LoVo (cell line): ENCODE data around the gene KLF15.

Experiments used
- DNase-seq: peaks from one replicate; pipeline ENCODE4 v3.0.0-alpha.2; 2016; ENCODE audit warnings: low spot score

KLF15 gene

DNA sequence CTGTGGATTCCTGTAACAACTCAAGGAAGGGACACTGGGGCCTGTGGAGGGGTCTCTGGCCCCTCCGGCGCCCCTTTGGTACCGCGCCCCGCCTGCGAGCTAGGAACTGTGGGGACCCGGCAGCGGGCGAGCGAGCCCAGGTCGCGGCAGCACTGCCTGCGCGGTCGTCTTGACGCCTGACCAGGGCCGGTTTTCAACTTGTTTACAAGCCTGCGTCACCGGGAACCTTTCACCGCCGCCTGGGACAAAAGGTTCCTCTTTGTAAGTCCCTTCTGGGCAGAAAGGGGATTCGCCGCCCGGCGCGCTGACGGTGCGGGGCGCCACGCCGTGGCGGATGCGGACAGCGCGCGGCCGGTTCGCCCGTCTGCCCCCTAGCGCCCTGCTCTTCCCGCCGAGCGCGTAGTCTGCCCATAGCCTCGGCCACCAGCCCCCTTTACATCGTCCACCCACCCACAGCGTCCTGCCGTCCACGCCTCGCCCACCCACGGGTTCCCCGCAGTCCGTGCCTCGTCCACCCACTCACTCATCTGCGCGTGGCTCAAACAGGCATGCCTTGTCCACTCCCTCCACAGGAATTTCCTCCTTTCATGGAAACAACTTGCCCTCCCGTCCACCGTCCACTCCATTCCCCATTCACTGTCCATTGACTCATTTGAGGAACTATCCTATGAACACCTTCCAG is 32.0 kb upstream of the KLF15 start:
- DNase-seq, result peak; percentile 89

DNA sequence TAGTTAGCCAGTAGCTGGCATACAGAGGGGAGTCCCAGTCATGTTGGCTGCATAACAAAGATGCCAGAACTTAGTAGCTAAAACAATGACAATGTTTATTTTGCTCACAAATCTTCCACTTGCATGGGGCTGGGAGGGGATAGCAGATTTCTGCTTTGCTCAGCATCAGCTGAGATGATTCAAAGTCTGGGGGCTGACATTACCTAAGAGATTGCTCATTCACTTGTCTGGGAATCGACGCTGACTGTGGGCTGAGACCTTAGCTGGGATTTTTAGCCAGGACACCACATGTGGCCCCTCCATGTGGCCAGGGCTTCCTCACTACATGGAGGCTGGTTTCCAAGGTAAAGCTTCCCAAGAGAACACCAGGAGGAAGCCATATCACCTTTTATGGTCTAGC is 24.8 kb upstream of the KLF15 start:
- DNase-seq, result no peak

- DNase-seq, result no peak
Observed at GRCh38 chr3:126380011-126380768, 23.0 kb upstream of the KLF15 start.

- no peak for DNase-seq
Observed at GRCh38 chr3:126378341-126378751, 21.1 kb upstream of the KLF15 start.

DNA sequence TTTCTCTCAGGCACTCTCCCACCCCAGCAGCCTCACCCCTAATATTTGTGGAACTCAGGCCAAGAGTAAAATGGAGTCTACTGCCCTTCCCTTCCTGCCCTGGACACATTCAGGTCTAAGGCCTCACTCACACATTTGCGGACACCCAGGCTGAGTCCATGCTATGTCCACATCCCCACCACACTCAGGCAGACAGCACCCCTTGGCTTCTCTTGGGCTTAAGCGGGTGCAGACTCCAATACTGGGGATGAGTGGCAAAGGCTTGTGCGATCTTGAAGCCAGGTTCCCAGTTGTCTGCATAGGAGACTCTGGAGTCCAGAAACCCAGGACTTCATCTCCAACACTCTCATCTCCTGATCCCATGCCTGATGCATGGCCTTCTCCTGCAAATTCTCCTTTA is 20.0 kb upstream of the KLF15 start:
- DNase-seq, result no peak

GRCh38 chr3:126376444-126376843 is 19.2 kb upstream of the KLF15 start:
- DNase-seq, result no peak

DNA sequence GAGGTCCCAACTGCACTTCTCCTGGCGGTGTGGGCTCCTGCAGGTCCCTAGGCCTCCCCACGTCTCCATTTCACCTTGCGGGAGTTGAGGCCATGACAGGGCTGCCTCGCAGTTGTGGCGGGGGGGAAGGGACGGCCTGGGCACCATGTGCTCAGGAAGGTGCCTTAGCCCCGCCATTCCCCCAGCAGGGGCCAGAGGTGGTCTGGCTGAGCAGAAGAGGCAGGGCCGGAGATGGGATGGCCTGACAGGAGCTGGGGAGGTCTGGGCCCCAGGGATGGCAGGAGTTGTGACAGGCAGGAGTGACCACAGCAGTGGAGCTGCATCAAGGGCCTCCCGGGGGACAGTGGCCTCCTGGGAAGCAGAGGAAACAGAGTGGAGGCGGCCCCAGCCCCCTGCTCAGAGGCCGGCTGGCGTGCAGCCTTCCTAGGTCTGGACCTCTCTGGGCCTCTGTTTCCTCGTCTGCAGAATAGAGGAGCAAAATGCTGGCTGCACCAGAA is 18.7 kb upstream of the KLF15 start:
- DNase-seq, result no peak

GRCh38 chr3:126373682-126374601 is 16.7 kb upstream of the KLF15 start:
- no peak for DNase-seq

DNA sequence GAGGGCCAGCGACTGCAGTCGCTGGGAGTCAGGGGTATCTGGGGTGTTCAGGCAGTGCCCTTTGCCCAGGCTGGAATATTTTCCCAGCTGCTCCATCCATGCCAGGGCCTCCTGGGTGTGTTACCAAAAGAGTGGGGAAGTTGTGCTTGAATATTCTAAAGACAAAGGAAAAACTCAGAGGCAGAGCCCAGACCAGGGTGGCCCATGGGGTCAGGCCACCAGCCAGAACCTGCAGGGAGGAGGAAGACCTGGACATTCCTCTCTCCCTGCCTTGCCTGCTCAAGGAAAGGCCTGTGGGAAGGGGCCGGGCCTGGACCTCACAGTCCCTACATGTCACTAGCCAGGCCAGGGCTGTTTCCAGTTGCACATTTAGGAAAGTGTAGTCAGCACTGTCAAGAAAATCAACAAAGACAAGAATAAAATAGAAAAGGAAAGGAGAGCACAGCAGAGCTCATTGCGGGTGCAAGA is 16.0 kb upstream of the KLF15 start:
- no peak for DNase-seq

DNA sequence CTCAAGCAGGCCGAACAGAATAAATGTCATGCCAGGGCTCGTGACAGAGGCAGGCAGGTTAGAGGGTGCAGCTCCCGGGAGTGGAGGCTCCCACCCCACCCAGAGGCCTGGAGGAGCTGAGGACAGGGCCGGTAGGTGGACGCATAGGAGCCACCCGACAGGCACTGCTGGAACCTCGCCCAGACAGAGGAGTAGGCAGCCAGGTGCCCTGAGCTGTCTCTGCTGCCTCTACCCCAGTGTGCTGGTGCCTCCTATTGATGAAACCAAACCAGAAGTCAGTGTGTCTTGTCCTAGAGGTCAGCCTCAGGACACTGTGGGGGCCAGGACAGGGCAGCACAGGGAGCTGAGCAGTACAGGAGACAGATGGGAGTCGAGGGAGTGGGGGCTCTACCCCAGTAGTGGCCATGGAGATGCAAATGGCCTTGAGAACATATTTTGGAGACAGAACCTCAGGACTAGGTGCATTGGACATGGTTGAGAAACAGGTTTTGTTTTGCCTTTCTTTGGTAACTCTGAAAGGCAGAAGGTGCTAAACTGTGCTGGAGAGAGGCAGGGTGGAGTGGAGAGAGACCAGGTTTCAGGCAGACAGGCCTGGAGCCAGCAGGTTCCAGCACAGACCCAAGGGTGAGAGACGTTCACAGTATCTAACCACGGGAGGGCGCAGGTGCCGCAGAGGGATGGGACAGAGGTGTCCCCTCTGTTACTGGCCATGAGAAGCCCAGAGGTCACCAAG is 15.4 kb upstream of the KLF15 start:
- no peak for DNase-seq

- no peak for DNase-seq
Observed at GRCh38 chr3:126371096-126371705, 14.0 kb upstream of the KLF15 start.

GRCh38 chr3:126370606-126371005 is 13.4 kb upstream of the KLF15 start:
- no peak for DNase-seq

DNA sequence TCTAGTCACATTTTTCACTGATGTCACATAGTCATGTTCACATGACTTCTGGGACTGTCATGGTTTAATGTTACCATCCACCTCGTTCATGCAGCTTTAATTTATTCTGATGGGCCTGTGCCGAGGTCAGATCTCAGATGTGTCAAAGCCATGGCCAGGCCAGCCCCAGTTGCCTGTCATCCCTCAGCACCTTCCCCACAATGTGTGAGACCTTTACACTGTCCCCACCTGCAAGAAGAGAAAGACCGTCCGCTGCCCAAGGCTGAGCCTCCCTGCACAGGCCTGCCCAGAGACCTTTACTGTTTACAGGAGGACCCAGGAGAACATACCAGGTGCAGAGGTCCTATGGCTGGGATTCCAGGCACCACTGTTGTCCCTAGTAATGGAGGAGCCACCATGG is 12.8 kb upstream of the KLF15 start:
- no peak for DNase-seq

DNA sequence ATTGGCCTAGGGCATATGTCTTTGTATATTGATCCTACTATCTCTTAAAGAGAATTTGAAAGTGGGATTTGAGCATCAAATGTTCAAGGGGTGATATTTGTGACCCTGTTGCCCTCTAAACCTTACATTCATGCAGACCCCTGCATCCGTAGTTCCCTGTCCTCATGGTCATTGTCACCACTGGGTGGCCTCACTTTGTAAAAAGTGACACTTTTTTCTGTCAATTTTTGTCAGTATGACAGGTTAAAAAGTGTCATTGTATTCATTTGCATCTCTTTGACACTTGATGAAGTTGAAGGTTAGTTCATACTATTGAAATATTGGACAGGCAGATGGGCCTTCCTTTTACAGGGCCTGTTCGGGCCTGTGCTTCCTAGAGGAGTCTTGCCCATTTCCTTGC is 12.3 kb upstream of the KLF15 start:
- DNase-seq, result no peak

DNA sequence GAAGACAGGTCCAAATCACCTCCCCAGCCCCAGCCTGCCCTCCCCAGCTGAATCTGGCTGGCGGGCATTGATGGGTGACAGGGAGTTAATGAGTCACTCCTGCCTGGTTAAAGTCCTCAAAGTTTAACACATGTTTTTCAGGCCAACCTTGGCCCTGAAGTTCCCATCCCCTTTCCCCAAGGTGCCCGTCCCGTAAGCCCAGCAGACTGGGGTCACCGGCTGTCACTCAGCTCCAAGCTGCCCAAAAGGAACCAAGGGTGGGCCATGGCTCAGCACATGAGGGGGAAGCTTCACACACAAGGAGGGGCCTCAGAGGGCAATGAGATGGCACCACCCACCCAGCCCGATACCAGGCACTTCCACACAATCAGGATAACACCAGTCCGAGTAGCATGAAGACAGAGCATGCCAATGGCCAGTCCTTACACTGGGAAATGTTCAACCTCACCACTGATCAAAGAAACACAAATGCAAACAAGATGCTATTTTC is 10.2 kb upstream of the KLF15 start:
- no peak for DNase-seq

- no peak for DNase-seq
Observed at GRCh38 chr3:126365351-126366277, 8.4 kb upstream of the KLF15 start.

- DNase-seq, result no peak
Observed at GRCh38 chr3:126364731-126365301, 7.6 kb upstream of the KLF15 start.

DNA sequence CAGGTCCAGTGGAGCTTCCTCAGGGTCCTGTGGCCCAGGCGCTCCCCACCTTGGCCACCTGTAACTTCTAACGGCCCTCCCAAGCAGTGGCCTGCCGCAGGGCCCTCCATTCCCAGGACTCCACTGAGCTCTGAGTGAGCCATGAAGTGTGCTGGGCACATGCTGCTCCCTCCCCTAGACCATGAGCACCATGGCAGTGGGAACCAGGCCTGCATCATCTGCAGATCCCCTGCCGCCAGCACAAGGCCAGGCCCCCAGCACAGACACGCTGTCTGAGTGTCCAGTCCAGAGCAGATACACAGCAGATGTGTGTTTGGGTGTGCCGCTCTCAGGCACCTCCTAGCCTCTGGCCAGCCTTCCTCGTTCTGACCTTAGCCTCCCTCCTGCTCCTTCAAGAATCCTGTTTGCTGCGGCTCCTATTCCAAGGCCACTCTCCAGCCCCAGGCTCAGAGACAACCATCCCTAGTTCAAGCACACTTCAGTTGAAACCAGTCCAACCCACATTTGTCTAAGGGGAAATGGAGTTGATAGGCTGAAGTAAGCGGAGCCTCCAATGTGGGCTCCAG is 7.0 kb upstream of the KLF15 start:
- DNase-seq, result no peak

DNA sequence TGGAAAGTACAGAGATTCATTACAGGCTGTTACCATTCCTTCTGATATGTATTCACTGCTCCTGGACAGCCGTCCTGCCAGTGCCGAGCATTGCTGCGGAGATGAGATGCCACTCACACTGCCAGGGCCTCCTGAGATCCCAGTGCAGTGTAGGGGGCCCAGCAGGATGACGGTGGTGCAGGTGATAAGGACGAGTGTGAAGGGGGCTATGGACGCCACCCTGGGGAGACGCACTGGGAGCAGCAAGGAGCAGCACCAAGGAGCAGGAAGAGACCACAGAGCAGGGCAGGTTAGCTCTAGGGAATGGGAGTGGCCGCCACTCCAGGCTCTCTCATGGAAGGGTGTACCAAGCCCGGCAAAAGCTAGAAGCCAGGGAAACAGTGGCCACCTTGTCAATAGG is 4.0 kb upstream of the KLF15 start:
- no peak for DNase-seq
